GM19324 (cell line): ENCODE data around the gene CGNL1.

Source experiments
- ATAC-seq: cut with Tn5 transposase; IDR thresholded peaks from one replicate; pipeline ENCODE4 v1.9.1; 2021; ENCODE audit warnings: mild to moderate bottlenecking, moderate library complexity; ENCODE audit not compliant: unreplicated experiment, low FRiP score

The CGNL1 gene

GRCh38 chr15:57540211-57540610 lies 163.9 kb downstream of the CGNL1 start:
- no peak for ATAC-seq

GRCh38 chr15:57540736-57541135 lies 164.4 kb downstream of the CGNL1 start:
- no peak for ATAC-seq

GRCh38 chr15:57541271-57541670 lies 165.0 kb downstream of the CGNL1 start:
- ATAC-seq: no peak

- ATAC-seq: no peak
Observed at GRCh38 chr15:57541805-57542504, 165.7 kb downstream of the CGNL1 start.

- no peak for ATAC-seq
Observed at GRCh38 chr15:57542505-57542817, 166.2 kb downstream of the CGNL1 start.

- ATAC-seq: no peak
Observed at GRCh38 chr15:57544848-57545480, 168.7 kb downstream of the CGNL1 start.

GRCh38 chr15:57545995-57546394 lies 169.7 kb downstream of the CGNL1 start:
- ATAC-seq: no peak

- no peak for ATAC-seq
Observed at GRCh38 chr15:57547243-57547755, 171.0 kb downstream of the CGNL1 start.

- ATAC-seq: no peak
Observed at GRCh38 chr15:57548351-57548750, 172.0 kb downstream of the CGNL1 start.

- ATAC-seq: no peak
Observed at GRCh38 chr15:57548835-57549234, 172.5 kb downstream of the CGNL1 start.

GRCh38 chr15:57549935-57550334 lies 173.6 kb downstream of the CGNL1 start:
- ATAC-seq: no peak

GRCh38 chr15:57550640-57551039 lies 174.3 kb downstream of the CGNL1 start:
- ATAC-seq: no peak

- ATAC-seq: no peak
Observed at GRCh38 chr15:57551715-57552677, 175.7 kb downstream of the CGNL1 start.

GRCh38 chr15:57552678-57553334 lies 176.5 kb downstream of the CGNL1 start:
- ATAC-seq: no peak

- no peak for ATAC-seq
Observed at GRCh38 chr15:57553526-57553925, 177.2 kb downstream of the CGNL1 start.

GRCh38 chr15:57554063-57554811 lies 177.9 kb downstream of the CGNL1 start:
- ATAC-seq: no peak

GRCh38 chr15:57554812-57555179 lies 178.5 kb downstream of the CGNL1 start:
- no peak for ATAC-seq

- no peak for ATAC-seq
Observed at GRCh38 chr15:57555270-57555669, 179.0 kb downstream of the CGNL1 start.

GRCh38 chr15:57556040-57556439 lies 179.7 kb downstream of the CGNL1 start:
- no peak for ATAC-seq

- ATAC-seq: no peak
Observed at GRCh38 chr15:57557267-57557666, 181.0 kb downstream of the CGNL1 start.
